ENCODE results near the gene KIAA0513. TPM values are rescaled to one million over a fixed set of nuclear protein-coding genes. Genes with fewer than 3 reads are reported as not detected.

Gene KIAA0513
- total RNA-seq, 4 donors from 2014 or later = 6.9 to 13.8 (median 8.1) TPM

DNA sequence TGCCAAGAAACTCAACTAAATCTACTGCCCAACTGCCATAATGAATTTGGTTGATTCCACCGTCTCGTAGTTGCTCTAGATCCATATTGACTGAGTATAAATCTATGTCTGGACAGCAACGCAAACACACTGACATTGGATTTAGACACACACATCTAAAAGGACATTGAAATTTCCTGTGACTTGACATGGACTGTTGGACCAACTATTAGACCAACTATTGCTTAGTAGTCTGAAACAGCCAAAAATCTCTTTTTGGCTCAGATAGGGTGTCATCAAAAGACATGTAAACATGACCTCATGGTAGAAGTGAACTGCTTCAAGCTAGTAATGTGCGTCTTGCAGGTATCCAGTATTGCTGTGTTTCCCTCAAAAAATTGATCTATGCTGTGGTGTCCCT is 31.3 kb downstream of the KIAA0513 start:
- Histone ChIP-seq H3K36me3 (no peaks in the 10 kb centered on the region), H3K4me3 (no peak overlapping the region), H3K4me1 (peaks cover 0 to 42% (median 27%) of the 10 kb centered on the region in 4 donors), H3K9me3 (no peaks in the 10 kb centered on the region), H3K27ac (no peak overlapping the region), H3K27me3 (no peaks in the 10 kb centered on the region)
- WGBS, 2 donors = 92 to 94% methylated on average over 4 of the region's 4 CpGs
- TF ChIP-seq EP300 (IDR thresholded peaks at IDR 0.05) = no peak
- no peak for TF ChIP-seq POLR2A (IDR thresholded peaks at IDR 0.05)
- TF ChIP-seq CTCF (IDR thresholded peaks at IDR 0.05) = no peak
- no peak for DNase-seq (ENCODE audit: low spot score in 2 of 2)

DNA sequence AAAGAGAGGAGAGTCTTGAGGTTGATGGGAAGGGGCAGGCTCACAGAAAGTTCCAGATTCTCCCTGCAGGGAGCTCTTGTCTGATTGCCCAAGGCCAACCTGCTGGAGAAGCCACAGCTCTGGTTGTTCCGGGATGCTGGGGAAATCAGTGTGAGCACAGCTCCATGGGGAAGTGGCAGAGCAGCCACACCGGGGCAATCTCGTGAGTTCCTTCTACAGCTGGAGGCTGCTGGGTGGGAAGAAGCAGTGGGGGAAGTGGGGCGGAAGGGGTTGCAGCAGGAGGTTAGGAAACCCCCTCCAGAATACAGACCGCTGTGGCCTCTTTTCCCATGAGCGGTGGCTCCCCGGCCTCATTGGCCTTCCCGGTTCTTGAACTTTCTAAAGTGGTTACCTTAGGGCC is 34.0 kb downstream of the KIAA0513 start:
- WGBS, 2 donors = 77 to 81% methylated on average over 8 of the region's 8 CpGs
- no peak overlapping the region for H3K4me3 ChIP-seq
- TF ChIP-seq EP300 (IDR thresholded peaks at IDR 0.05) = peak; percentile 37 to 58
- no peak for TF ChIP-seq POLR2A (IDR thresholded peaks at IDR 0.05)
- H3K9me3 ChIP-seq = no peaks in the 10 kb centered on the region
- peak in 1 of 2 donors; percentile 41 for DNase-seq (ENCODE audit: low spot score in 2 of 2)
- H3K4me1 ChIP-seq = peaks cover 0 to 20% (median 7%) of the 10 kb centered on the region in 4 donors
- H3K36me3 ChIP-seq = peaks cover 0 to under 1% (median 0%) of the 10 kb centered on the region in 3 donors
- H3K27me3 ChIP-seq = no peaks in the 10 kb centered on the region
- peak overlapping the region in 1 of 4 donors; percentile 17 for H3K27ac ChIP-seq

DNA sequence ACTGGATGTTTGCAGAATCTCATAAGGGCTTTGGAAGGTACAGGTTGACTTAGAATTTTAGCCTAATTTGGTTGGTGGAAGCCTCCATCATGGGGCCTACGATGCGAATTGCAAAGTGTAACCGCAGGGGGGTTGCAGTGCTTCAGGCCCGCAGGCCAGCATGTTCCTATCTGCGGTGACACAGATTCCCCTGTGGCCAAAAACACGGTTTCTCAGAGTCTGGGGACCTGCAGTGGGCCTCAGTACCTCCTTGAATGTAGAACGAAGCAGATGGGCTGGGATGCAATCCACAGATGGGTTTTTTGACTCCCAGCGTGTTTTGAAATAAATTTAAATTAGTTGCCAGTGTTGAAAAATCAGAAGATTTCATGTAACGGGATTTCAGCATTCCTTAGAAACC is 34.7 kb downstream of the KIAA0513 start:
- Histone ChIP-seq H3K27ac (no peak overlapping the region), H3K36me3 (peaks cover 0 to 9% (median 0%) of the 10 kb centered on the region in 3 donors), H3K9me3 (no peaks in the 10 kb centered on the region), H3K4me3 (no peak overlapping the region), H3K4me1 (peaks cover 0 to 15% (median 1%) of the 10 kb centered on the region in 4 donors), H3K27me3 (no peaks in the 10 kb centered on the region)
- no peak for DNase-seq (ENCODE audit: low spot score in 2 of 2)
- TF ChIP-seq EP300 (IDR thresholded peaks at IDR 0.05) = no peak
- 85 to 88% methylated on average over 9 of the region's 9 CpGs for WGBS, 2 donors

DNA sequence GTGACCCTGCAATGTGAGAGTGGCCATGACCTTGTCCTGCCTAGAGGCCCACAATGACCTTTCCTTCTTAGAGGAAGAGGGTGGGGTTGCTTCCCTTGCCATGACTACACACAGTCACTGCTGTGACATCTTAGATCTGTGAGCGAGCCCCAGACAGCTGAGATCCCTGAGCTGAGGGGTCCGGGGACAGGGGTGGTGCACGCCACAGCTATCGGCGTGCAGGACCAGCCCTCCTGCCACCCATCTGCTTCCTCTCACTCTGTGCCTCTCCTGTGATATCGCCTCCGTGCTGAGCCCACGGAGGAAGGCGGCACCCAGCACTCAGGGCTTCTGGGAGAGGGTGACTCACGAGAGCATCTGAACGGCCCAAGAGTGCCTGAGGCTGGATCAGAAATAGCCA is 35.2 kb downstream of the KIAA0513 start:
- H3K9me3 ChIP-seq = no peaks in the 10 kb centered on the region
- no peak for DNase-seq (ENCODE audit: low spot score in 2 of 2)
- no peak overlapping the region for H3K27ac ChIP-seq
- H3K4me3 ChIP-seq = no peak overlapping the region
- peaks cover 0 to 15% (median 0%) of the 10 kb centered on the region in 4 donors for H3K4me1 ChIP-seq
- TF ChIP-seq POLR2A (IDR thresholded peaks at IDR 0.05) = no peak
- no peak for TF ChIP-seq EP300 (IDR thresholded peaks at IDR 0.05)
- TF ChIP-seq CTCF (IDR thresholded peaks at IDR 0.05) = no peak
- 72 to 81% methylated on average over 11 of the region's 11 CpGs for WGBS, 2 donors
- H3K36me3 ChIP-seq = peaks cover 0 to 14% (median 0%) of the 10 kb centered on the region in 3 donors
- no peaks in the 10 kb centered on the region for H3K27me3 ChIP-seq

GRCh38 chr16:85064186-85064585 is 36.6 kb downstream of the KIAA0513 start:
- Histone ChIP-seq H3K4me1 (peaks cover 0 to 15% (median 0%) of the 10 kb centered on the region in 4 donors), H3K27ac (no peak overlapping the region), H3K4me3 (no peak overlapping the region), H3K27me3 (no peaks in the 10 kb centered on the region), H3K9me3 (no peaks in the 10 kb centered on the region), H3K36me3 (peaks cover 0 to 27% (median 5%) of the 10 kb centered on the region in 3 donors)
- TF ChIP-seq CTCF (IDR thresholded peaks at IDR 0.05) (no peak), POLR2A (IDR thresholded peaks at IDR 0.05) (no peak), EP300 (IDR thresholded peaks at IDR 0.05) (no peak)
- DNase-seq (ENCODE audit: low spot score in 2 of 2) = no peak
- WGBS, 2 donors = 86 to 88% methylated on average over 6 of the region's 6 CpGs

GRCh38 chr16:85065099-85065498 is 37.5 kb downstream of the KIAA0513 start:
- WGBS, 2 donors = 92 to 93% methylated on average over 13 of the region's 13 CpGs

More at GRCh38 chr16:85065099-85065498, 37.5 kb downstream of the KIAA0513 start:
- Histone ChIP-seq H3K9me3 (no peaks in the 10 kb centered on the region), H3K36me3 (peaks cover 0 to 35% (median 12%) of the 10 kb centered on the region in 3 donors), H3K4me1 (peaks cover 0 to 15% (median 0%) of the 10 kb centered on the region in 4 donors), H3K27ac (no peak overlapping the region), H3K27me3 (no peaks in the 10 kb centered on the region), H3K4me3 (no peak overlapping the region)
- TF ChIP-seq CTCF (IDR thresholded peaks at IDR 0.05) (no peak), POLR2A (IDR thresholded peaks at IDR 0.05) (no peak), EP300 (IDR thresholded peaks at IDR 0.05) (no peak)
- DNase-seq (ENCODE audit: low spot score in 2 of 2) = no peak

Measured in tibial nerve (tissue), 4 donors.